OCI-LY7 (cell line): Measurements from ENCODE around the gene CPSF6. TPM values are rescaled to one million over a fixed set of nuclear protein-coding genes. Genes with fewer than 3 reads are reported as not detected.
"Not testable (repeated sequence)": the region's sequence is repeated elsewhere in the genome, so short reads cannot be mapped to it uniquely, and the experiment has no call there.

ENCODE experiments used
- BruUV-seq: library from RNA; stranded (reverse); fragments of 400-500 nt; replicated peaks from 2 replicates; lab custom pipeline; 2021; lab: Mats Ljungman, UMichigan
- CTCF ChIA-PET: fragments of 300-600 bp; sonication (Branson Sonifier 250); formaldehyde crosslinking; loops from one replicate; lab custom pipeline; 2022; ENCODE audit warnings: antibody characterized with exemption; ENCODE audit not compliant: unreplicated experiment; lab: Charles Lee
- POLR2A ChIA-PET: fragments of 300-600 bp; sonication (Branson Sonifier 250); formaldehyde crosslinking; loops from one replicate; lab custom pipeline; 2022; ENCODE audit warnings: antibody characterized with exemption; lab: Charles Lee
- DNase-seq: peaks from one replicate; pipeline ENCODE4 v3.0.0-alpha.2; 2015; ENCODE audit warnings: low spot score
- H2AFZ ChIP-seq: fragments of 200-600 bp; sonication (generic), shearing (Covaris generic); 2 replicates; pipeline ENCODE4 v1.6.1; 2014; ENCODE audit warnings: mild to moderate bottlenecking, antibody characterized with exemption, low read length, moderate library complexity
- H3K27ac ChIP-seq: fragments of 200-600 bp; sonication (generic); 2 replicates; pipeline ENCODE4 v1.5.1; 2014; ENCODE audit warnings: mixed run types, low read depth, mild to moderate bottlenecking, moderate library complexity, low read length, inconsistent platforms; ENCODE audit not compliant: poor library complexity, severe bottlenecking
- H3K36me3 ChIP-seq: fragments of 200-600 bp; sonication (generic); 2 replicates; pipeline ENCODE4 v1.6.1; 2014; ENCODE audit warnings: mild to moderate bottlenecking, antibody characterized with exemption, low read length, moderate library complexity, mixed read lengths; ENCODE audit not compliant: insufficient read depth
- H3K4me1 ChIP-seq: fragments of 200-600 bp; sonication (generic); 2 replicates; pipeline ENCODE4 v1.5.1; 2014; ENCODE audit warnings: mild to moderate bottlenecking, low read length; ENCODE audit not compliant: insufficient read depth, poor library complexity, severe bottlenecking
- H3K4me2 ChIP-seq: fragments of 200-600 bp; sonication (generic); 2 replicates; pipeline ENCODE4 v1.6.1; 2014; ENCODE audit warnings: mild to moderate bottlenecking, low read length
- H3K4me3 ChIP-seq: fragments of 200-600 bp; sonication (generic); 2 replicates; pipeline ENCODE4 v1.5.1; 2014; ENCODE audit warnings: mild to moderate bottlenecking, low read depth, low read length; ENCODE audit not compliant: poor library complexity, severe bottlenecking
- H3K79me2 ChIP-seq: fragments of 200-600 bp; sonication (generic); 2 replicates; pipeline ENCODE4 v1.6.1; 2016; ENCODE audit warnings: low read depth, mild to moderate bottlenecking, low read length, moderate library complexity, mixed read lengths; ENCODE audit not compliant: insufficient read depth
- H3K9me2 ChIP-seq: fragments of 200-600 bp; sonication (generic); 2 replicates; pipeline ENCODE4 v1.6.1; 2016; ENCODE audit warnings: mild to moderate bottlenecking, low read length, mixed read lengths; ENCODE audit not compliant: insufficient read depth
- H3K9me3 ChIP-seq: fragments of 200-600 bp; sonication (generic); 2 replicates; pipeline ENCODE4 v1.6.1; 2014; ENCODE audit warnings: mild to moderate bottlenecking, mixed run types, low read length, mixed read lengths
- H4K20me1 ChIP-seq: fragments of 200-600 bp; sonication (generic); 2 replicates; pipeline ENCODE4 v1.6.1; 2014; ENCODE audit warnings: mild to moderate bottlenecking, antibody characterized with exemption, low read length, moderate library complexity, mixed read lengths; ENCODE audit not compliant: insufficient read depth
- EZH2phosphoT487 ChIP-seq: fragments of 200-600 bp; sonication (generic); IDR thresholded peaks from 2 replicates; pipeline ENCODE4 v1.6.1; 2018; ENCODE audit warnings: low read depth, borderline replicate concordance, mild to moderate bottlenecking, mixed run types, antibody characterized with exemption, low read length, moderate library complexity, mixed read lengths
- intact Hi-C: fragments of 100-400 bp; cut with micrococcal nuclease; formaldehyde crosslinking; loops from one replicate; pipeline ENCODE4 v1.10.0; 2022; ENCODE audit not compliant: unreplicated experiment
- total RNA-seq, 2 experiments: library from RNA; depleted of rRNA in 1 of 2; stranded (reverse); fragments of >200 nt in 1 of 2; shearing (Covaris generic) in 1 of 2; gene quantifications; 2 replicates each; pipeline ENCODE4 v1.2.3, GENCODE V29; 2014 to 2022
- TF ChIP-seq, protein P1 (sequence below): fragments of 200-600 bp; sonication (generic); conservative IDR thresholded peaks from 2 replicates; pipeline ENCODE4 v1.5.1; 2014; ENCODE audit warnings: mild to moderate bottlenecking, antibody characterized with exemption, low read length, moderate library complexity, mixed read lengths

The CPSF6 gene
- total RNA-seq, 2 experiments from 2014 or later, result 90.4 to 163 TPM

DNA sequence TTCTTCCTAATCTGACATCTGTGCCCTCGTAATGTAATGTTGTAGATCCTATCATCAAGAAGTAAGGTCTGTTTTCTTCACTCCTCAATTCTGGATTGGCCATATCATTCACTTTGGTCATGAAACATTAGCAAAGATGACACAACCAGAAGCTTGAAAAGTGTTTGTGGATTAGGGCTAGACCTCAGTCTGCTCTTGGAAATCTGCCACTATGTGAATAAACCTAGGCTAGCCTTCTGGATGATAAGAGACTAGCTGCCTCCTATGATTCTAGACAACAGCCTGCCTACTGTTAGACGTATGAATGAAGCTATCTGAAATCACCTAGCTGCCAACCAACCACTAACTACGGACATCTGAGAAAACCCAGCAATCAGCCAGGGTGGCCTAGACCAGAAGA, 70.1 kb downstream of the CPSF6 start:
- intact Hi-C loops, result no loop called here
- Histone ChIP-seq H4K20me1 (no peaks in the 10 kb centered on the region), H3K4me2 (no peak overlapping the region), H2AFZ (no peak overlapping the region), H3K4me1 (no peaks in the 10 kb centered on the region), H3K9me2 (no peaks in the 10 kb centered on the region), H3K36me3 (no peaks in the 10 kb centered on the region), H3K27ac (no peak overlapping the region), H3K79me2 (no peaks in the 10 kb centered on the region), H3K9me3 (peaks cover 14% of the 10 kb centered on the region; the same call in 1 of the 2 replicates), H3K4me3 (no peak overlapping the region)
- CTCF ChIA-PET, result no interaction called here
- DNase-seq, result no peak
- POLR2A ChIA-PET, result interaction anchor here (0.6 kb wide), 1 partner anchor 554 kb away, joined by 3 read pairs; no protein-coding TSS in a partner anchor
- no TSS peak for BruUV-seq
- TF ChIP-seq, protein P1, sequence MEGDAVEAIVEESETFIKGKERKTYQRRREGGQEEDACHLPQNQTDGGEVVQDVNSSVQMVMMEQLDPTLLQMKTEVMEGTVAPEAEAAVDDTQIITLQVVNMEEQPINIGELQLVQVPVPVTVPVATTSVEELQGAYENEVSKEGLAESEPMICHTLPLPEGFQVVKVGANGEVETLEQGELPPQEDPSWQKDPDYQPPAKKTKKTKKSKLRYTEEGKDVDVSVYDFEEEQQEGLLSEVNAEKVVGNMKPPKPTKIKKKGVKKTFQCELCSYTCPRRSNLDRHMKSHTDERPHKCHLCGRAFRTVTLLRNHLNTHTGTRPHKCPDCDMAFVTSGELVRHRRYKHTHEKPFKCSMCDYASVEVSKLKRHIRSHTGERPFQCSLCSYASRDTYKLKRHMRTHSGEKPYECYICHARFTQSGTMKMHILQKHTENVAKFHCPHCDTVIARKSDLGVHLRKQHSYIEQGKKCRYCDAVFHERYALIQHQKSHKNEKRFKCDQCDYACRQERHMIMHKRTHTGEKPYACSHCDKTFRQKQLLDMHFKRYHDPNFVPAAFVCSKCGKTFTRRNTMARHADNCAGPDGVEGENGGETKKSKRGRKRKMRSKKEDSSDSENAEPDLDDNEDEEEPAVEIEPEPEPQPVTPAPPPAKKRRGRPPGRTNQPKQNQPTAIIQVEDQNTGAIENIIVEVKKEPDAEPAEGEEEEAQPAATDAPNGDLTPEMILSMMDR, result no peak
- no peak for TF ChIP-seq EZH2phosphoT487

- no peak for DNase-seq
- no peak overlapping the region for H3K4me2 ChIP-seq
- CTCF ChIA-PET, result no interaction called here
- H3K79me2 ChIP-seq, result no peaks in the 10 kb centered on the region
- H3K9me2 ChIP-seq, result no peaks in the 10 kb centered on the region
- no peak overlapping the region for H2AFZ ChIP-seq
- POLR2A ChIA-PET, result no interaction called here
- no peak for TF ChIP-seq EZH2phosphoT487
- TF ChIP-seq, protein P1, result no peak
- H3K4me1 ChIP-seq, result no peaks in the 10 kb centered on the region
- no peaks in the 10 kb centered on the region for H3K36me3 ChIP-seq
- peaks cover under 1% of the 10 kb centered on the region; the same call in 1 of the 2 replicates for H3K9me3 ChIP-seq
- no peak overlapping the region for H3K27ac ChIP-seq
- no peak overlapping the region for H3K4me3 ChIP-seq
- no peaks in the 10 kb centered on the region for H4K20me1 ChIP-seq
- BruUV-seq, result no TSS peak
- intact Hi-C loops, result no loop called here
These were observed 73.8 kb downstream of the CPSF6 start for GRCh38 chr12:69313209-69313608.

DNA sequence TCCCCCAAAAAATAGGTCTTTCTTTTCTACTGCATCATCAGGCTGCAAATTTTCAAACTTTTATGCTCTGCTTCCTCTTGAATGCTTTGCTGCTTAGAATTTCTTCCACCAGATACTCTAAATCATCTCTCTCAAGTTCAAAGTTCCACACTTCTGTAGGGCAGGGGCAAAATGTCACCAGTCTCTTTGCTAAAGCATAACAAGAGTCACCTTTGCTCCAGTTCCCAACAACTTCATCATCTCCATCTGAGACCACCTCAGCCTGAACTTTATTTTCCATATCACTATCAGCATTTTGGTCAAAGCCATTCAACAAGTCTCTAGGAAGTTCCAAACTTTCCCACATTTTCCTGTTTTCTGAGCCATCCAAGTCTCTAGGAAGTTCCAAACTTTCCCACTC, 77.4 kb downstream of the CPSF6 start:
- H3K4me2 ChIP-seq, H3K9me2 ChIP-seq, intact Hi-C loops, H2AFZ ChIP-seq, CTCF ChIA-PET, H3K27ac ChIP-seq, POLR2A ChIA-PET, H3K36me3 ChIP-seq, H3K4me1 ChIP-seq, H3K9me3 ChIP-seq, H3K79me2 ChIP-seq, BruUV-seq, DNase-seq, H4K20me1 ChIP-seq, H3K4me3 ChIP-seq: not testable (repeated sequence)

GRCh38 chr12:69317233-69317632, 77.9 kb downstream of the CPSF6 start:
- POLR2A ChIA-PET, result interaction anchor here (0.6 kb wide), 1 partner anchor 30 kb away, joined by 5 read pairs; no protein-coding TSS in a partner anchor
- H3K9me3 ChIP-seq, H2AFZ ChIP-seq, H3K4me2 ChIP-seq, H3K36me3 ChIP-seq, H4K20me1 ChIP-seq, H3K4me3 ChIP-seq, H3K79me2 ChIP-seq, BruUV-seq, DNase-seq, H3K4me1 ChIP-seq, H3K9me2 ChIP-seq, H3K27ac ChIP-seq, CTCF ChIA-PET, intact Hi-C loops: not testable (repeated sequence)
